ENCODE measurements around the gene VAT1L. TPM values are rescaled to one million over a fixed set of nuclear protein-coding genes. Genes with fewer than 3 reads are reported as not detected.

The VAT1L gene
- total and polyA plus RNA-seq, 2 donors (not counting 1 experiment from before 2014, with no cell fraction given): 17.9 to 86.9 TPM

- Histone ChIP-seq H3K4me2 (ENCODE audit: extremely low read depth, insufficient read depth, low read length) (no peak overlapping the region), H4K20me1 (ENCODE audit: control insufficient read depth, extremely low read depth, insufficient read depth, low read length) (no peaks in the 10 kb centered on the region), H3K27me3 (ENCODE audit: control insufficient read depth, insufficient read depth, low read length) (no peaks in the 10 kb centered on the region), H3K4me3 (replicated peaks in 1 of 4; ENCODE audit: control extremely low read depth in 1 of 4, insufficient read depth in 1 of 4, low read depth in 3 of 4, low read length in 4 of 4) (no peak overlapping the region), H2AFZ (ENCODE audit: low read length) (no peak overlapping the region), H3K9ac (ENCODE audit: insufficient read depth, low read length) (no peak overlapping the region), H3K27ac (ENCODE audit: insufficient read depth, low read length) (no peak overlapping the region), H3K79me2 (ENCODE audit: control insufficient read depth, insufficient read depth, low read length) (no peaks in the 10 kb centered on the region), H3K9me3 (ENCODE audit: control insufficient read depth, insufficient read depth, low read depth, low read length) (no peaks in the 10 kb centered on the region), H3K4me1 (ENCODE audit: control insufficient read depth, extremely low read depth, insufficient read depth, low read length) (peaks cover 2% of the 10 kb centered on the region), H3K36me3 (ENCODE audit: control insufficient read depth, insufficient read depth, low read length) (no peaks in the 10 kb centered on the region)
- peak; percentile 48 to 99 for DNase-seq (ENCODE audit: low read depth in 2 of 2)
- TF ChIP-seq EZH2 (IDR thresholded peaks at IDR 0.05; ENCODE audit: low read length, missing control alignments) (no peak), CTCF (conservative IDR thresholded peaks at IDR 0.05 in 1 of 2, IDR thresholded peaks at IDR 0.05 in 1 of 2; ENCODE audit: low read depth in 1 of 2, low read length in 2 of 2) (no peak)
Measured at GRCh38 chr16:77834635-77835540, 46.5 kb downstream of the VAT1L start.

GRCh38 chr16:77836801-77837200 lies 48.4 kb downstream of the VAT1L start:
- H3K9ac ChIP-seq (ENCODE audit: insufficient read depth, low read length): no peak overlapping the region
- H3K36me3 ChIP-seq (ENCODE audit: control insufficient read depth, insufficient read depth, low read length): no peaks in the 10 kb centered on the region
- H3K4me2 ChIP-seq (ENCODE audit: extremely low read depth, insufficient read depth, low read length): no peak overlapping the region
- no peaks in the 10 kb centered on the region for H4K20me1 ChIP-seq (ENCODE audit: control insufficient read depth, extremely low read depth, insufficient read depth, low read length)
- H3K4me1 ChIP-seq (ENCODE audit: control insufficient read depth, extremely low read depth, insufficient read depth, low read length): peaks cover 2% of the 10 kb centered on the region
- TF ChIP-seq EZH2 (IDR thresholded peaks at IDR 0.05; ENCODE audit: low read length, missing control alignments): no peak
- TF ChIP-seq CTCF (conservative IDR thresholded peaks at IDR 0.05 in 1 of 2, IDR thresholded peaks at IDR 0.05 in 1 of 2; ENCODE audit: low read depth in 1 of 2, low read length in 2 of 2): no peak
- no peaks in the 10 kb centered on the region for H3K79me2 ChIP-seq (ENCODE audit: control insufficient read depth, insufficient read depth, low read length)
- H3K4me3 ChIP-seq (replicated peaks in 1 of 4; ENCODE audit: control extremely low read depth in 1 of 4, insufficient read depth in 1 of 4, low read depth in 3 of 4, low read length in 4 of 4): no peak overlapping the region
- H3K9me3 ChIP-seq (ENCODE audit: control insufficient read depth, insufficient read depth, low read depth, low read length): no peaks in the 10 kb centered on the region
- H2AFZ ChIP-seq (ENCODE audit: low read length): no peak overlapping the region
- H3K27me3 ChIP-seq (ENCODE audit: control insufficient read depth, insufficient read depth, low read length): no peaks in the 10 kb centered on the region
- H3K27ac ChIP-seq (ENCODE audit: insufficient read depth, low read length): no peak overlapping the region
- no peak for DNase-seq (ENCODE audit: low read depth in 2 of 2)

GRCh38 chr16:77838597-77839255 lies 50.4 kb downstream of the VAT1L start:
- Histone ChIP-seq H4K20me1 (ENCODE audit: control insufficient read depth, extremely low read depth, insufficient read depth, low read length) (no peaks in the 10 kb centered on the region), H3K4me1 (ENCODE audit: control insufficient read depth, extremely low read depth, insufficient read depth, low read length) (peaks cover 2% of the 10 kb centered on the region), H2AFZ (ENCODE audit: low read length) (no peak overlapping the region), H3K27ac (ENCODE audit: insufficient read depth, low read length) (no peak overlapping the region), H3K4me3 (replicated peaks in 1 of 4; ENCODE audit: control extremely low read depth in 1 of 4, insufficient read depth in 1 of 4, low read depth in 3 of 4, low read length in 4 of 4) (no peak overlapping the region), H3K79me2 (ENCODE audit: control insufficient read depth, insufficient read depth, low read length) (no peaks in the 10 kb centered on the region), H3K9me3 (ENCODE audit: control insufficient read depth, insufficient read depth, low read depth, low read length) (no peaks in the 10 kb centered on the region), H3K27me3 (ENCODE audit: control insufficient read depth, insufficient read depth, low read length) (no peaks in the 10 kb centered on the region), H3K4me2 (ENCODE audit: extremely low read depth, insufficient read depth, low read length) (no peak overlapping the region), H3K36me3 (ENCODE audit: control insufficient read depth, insufficient read depth, low read length) (no peaks in the 10 kb centered on the region), H3K9ac (ENCODE audit: insufficient read depth, low read length) (no peak overlapping the region)
- TF ChIP-seq CTCF (conservative IDR thresholded peaks at IDR 0.05 in 1 of 2, IDR thresholded peaks at IDR 0.05 in 1 of 2; ENCODE audit: low read depth in 1 of 2, low read length in 2 of 2) (no peak), EZH2 (IDR thresholded peaks at IDR 0.05; ENCODE audit: low read length, missing control alignments) (no peak)
- DNase-seq (ENCODE audit: low read depth in 2 of 2): peak in 1 of 2 donors; percentile 39
